Thoracic aorta (tissue), 2 donors: ENCODE measurements around the gene MACROH2A1. TPM values are rescaled to one million over a fixed set of nuclear protein-coding genes. Genes with fewer than 3 reads are reported as not detected.

Experiments
- ATAC-seq: fragments of 150-250 bp; one replicate; pipeline ENCODE4 v1.8.0; 2017; ENCODE audit warnings: low read depth; ENCODE audit not compliant: insufficient number of reproducible peaks, low FRiP score
- DNase-seq: peaks from one replicate; pipeline ENCODE4 v3.0.0-alpha.2; 2020; ENCODE audit warnings: low spot score
- H3K27ac ChIP-seq, 2 donors: fragments of 200-600 bp; sonication (generic); 1 replicate in 1 of 2; 2 replicates in 1 of 2; pipeline ENCODE4 v1.5.1; 2016; ENCODE audit warnings: mild to moderate bottlenecking in 2 of 2, moderate library complexity in 2 of 2
- H3K27me3 ChIP-seq: fragments of 200-600 bp; sonication (generic); replicated peaks from 2 replicates; pipeline ENCODE4 v1.6.0; 2016; ENCODE audit warnings: mild to moderate bottlenecking; ENCODE audit not compliant: insufficient read depth
- H3K36me3 ChIP-seq: fragments of 200-600 bp; sonication (generic); one replicate; pipeline ENCODE4 v1.5.1; 2016
- H3K4me1 ChIP-seq, 2 donors: fragments of 200-600 bp; sonication (generic); 1 replicate in 1 of 2; 2 replicates in 1 of 2; pipeline versions ENCODE4 v1.5.1 to v1.6.0; 2016; ENCODE audit warnings: low read depth in 2 of 2, mild to moderate bottlenecking in 1 of 2; ENCODE audit not compliant: control insufficient read depth in 1 of 2
- H3K4me3 ChIP-seq: fragments of 200-600 bp; sonication (generic); 2 replicates; pipeline ENCODE4 v1.5.1; 2016; ENCODE audit warnings: mild to moderate bottlenecking
- H3K9me3 ChIP-seq: fragments of 200-600 bp; sonication (generic); 2 replicates; pipeline ENCODE4 v1.5.1; 2016
- CTCF ChIP-seq: fragments of 200-600 bp; sonication (generic); IDR thresholded peaks from one replicate; pipeline ENCODE4 v1.5.1; 2019; ENCODE audit warnings: antibody characterized with exemption
- total RNA-seq, 2 donors: library from RNA; depleted of rRNA; stranded (reverse); fragments of >200 nt; gene quantifications; one replicate each; pipeline versions ENCODE4 v1.1.0 to v1.2.3, GENCODE V29; 2016

Gene MACROH2A1
- total RNA-seq, 2 donors from 2014 or later: 153 to 192 TPM

GRCh38 chr5:135289651-135290050 is 109.4 kb downstream of the MACROH2A1 start:
- H3K27ac ChIP-seq: no peak overlapping the region
- no peaks in the 10 kb centered on the region for H3K27me3 ChIP-seq
- H3K4me3 ChIP-seq: no peak overlapping the region
- no peak for TF ChIP-seq CTCF
- ATAC-seq (no peak), DNase-seq (no peak)
- H3K9me3 ChIP-seq: no peaks in the 10 kb centered on the region
- no peaks in the 10 kb centered on the region for H3K4me1 ChIP-seq
- no peaks in the 10 kb centered on the region for H3K36me3 ChIP-seq

- no peak overlapping the region for H3K27ac ChIP-seq
- H3K4me3 ChIP-seq: no peak overlapping the region
- DNase-seq: no peak
- H3K27me3 ChIP-seq: no peaks in the 10 kb centered on the region
- H3K4me1 ChIP-seq: no peaks in the 10 kb centered on the region
- H3K36me3 ChIP-seq: no peaks in the 10 kb centered on the region
- H3K9me3 ChIP-seq: no peaks in the 10 kb centered on the region
- ATAC-seq: no peak
- no peak for TF ChIP-seq CTCF
Observed at GRCh38 chr5:135287551-135287950, 111.5 kb downstream of the MACROH2A1 start.

Other genes starting within 250 kb of the MACROH2A1 start
- gene DCANP1, start 48.1 kb upstream of the MACROH2A1 start, total RNA-seq: not detected
- gene TIFAB, start 53.1 kb upstream of the MACROH2A1 start, total RNA-seq: not detected
- not detected for gene NEUROG1, start 136.7 kb upstream of the MACROH2A1 start, total RNA-seq
- 10 to 100 TPM; 27.5 to 28.7 TPM for gene CXCL14, start 179.8 kb upstream of the MACROH2A1 start, total RNA-seq